Activated CD8-positive, alpha-beta memory T cell treated with anti-CD3 and anti-CD28 coated beads for 36 hours (primary cell): ENCODE results near the gene DGKH. TPM values are rescaled to one million over a fixed set of nuclear protein-coding genes. Genes with fewer than 3 reads are reported as not detected.

Source experiments
- CTCF ChIA-PET: fragments of 350-600 bp; sonication (Branson Sonifier 250); formaldehyde crosslinking; loops from one replicate; lab custom pipeline; 2021; ENCODE audit warnings: antibody characterized with exemption; lab: Charles Lee
- POLR2A ChIA-PET: fragments of 350-600 bp; sonication (Branson Sonifier 250); formaldehyde crosslinking; loops from one replicate; lab custom pipeline; 2021; ENCODE audit warnings: antibody characterized with exemption; lab: Charles Lee
- total RNA-seq, 2 experiments: library from RNA; stranded (reverse); gene quantifications; one replicate each; pipeline ENCODE4 v1.2.3, GENCODE V29; 2021

DGKH gene
- total RNA-seq, 2 experiments from 2014 or later, result 11.7 to 12.7 TPM

DNA sequence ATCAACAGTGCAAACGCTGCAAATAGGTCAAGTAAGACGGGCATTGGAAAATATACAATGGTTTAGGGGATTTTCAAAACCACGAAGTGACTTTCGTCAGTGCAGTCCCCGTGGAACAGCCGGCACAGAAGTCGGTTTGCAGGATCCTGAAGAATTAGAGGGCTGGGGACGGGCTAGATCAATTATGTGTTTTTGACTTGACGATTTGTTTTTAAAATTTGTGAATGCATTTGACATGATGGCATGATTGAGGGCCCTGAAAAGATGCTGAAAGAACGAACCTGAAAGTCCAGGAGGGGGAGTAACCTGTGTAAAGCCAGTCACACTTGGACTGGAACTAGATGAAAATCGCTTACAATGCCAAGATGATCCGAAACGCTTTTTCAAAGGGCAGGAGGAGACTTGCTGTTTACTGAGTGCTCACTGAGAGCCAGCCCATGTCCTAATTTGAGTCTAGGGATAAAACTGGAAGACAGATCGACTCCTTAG lies 8.9 kb upstream of the DGKH start:
- CTCF ChIA-PET, result no interaction called here
- POLR2A ChIA-PET, result no interaction called here

DNA sequence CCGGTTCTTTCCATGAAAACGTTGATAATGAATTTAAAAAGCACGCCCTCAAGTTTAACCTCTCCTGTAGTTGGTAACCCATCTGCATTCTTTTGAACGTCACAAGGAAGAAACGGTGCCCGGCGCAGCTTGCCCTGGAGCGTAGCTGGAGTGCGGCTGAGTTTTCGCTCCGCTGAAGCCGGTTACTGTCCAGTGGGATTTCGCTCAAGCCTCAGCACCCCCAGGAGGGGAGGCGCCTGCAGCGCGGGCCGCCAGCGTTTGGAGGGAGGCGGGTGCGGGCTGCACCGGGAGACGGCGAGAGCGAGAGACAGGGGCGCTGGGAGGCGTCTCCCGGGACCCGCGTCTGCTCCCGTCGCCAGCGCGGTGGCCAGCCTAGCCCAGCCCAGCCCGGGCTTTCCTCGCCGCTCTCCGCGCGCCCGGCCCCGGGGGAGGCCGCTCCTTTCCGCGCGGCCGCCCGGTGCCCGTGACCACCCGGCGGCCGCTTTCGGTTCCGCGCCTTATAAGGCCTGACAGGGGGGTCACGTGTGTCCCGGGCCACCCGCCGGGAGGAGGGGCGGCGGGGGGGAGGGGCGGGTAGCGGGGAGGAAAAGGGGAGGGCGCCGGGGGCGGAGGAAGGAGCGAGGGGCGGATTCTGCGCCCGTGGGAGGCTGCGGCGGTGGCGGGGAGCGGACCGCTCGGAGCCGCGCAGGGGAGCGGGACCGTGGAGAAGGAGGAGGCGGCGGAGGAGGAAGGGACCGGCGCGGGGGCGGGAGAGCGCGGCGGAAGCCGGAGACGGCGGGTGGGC lies 8.3 kb upstream of the DGKH start:
- POLR2A ChIA-PET, result no interaction called here

DNA sequence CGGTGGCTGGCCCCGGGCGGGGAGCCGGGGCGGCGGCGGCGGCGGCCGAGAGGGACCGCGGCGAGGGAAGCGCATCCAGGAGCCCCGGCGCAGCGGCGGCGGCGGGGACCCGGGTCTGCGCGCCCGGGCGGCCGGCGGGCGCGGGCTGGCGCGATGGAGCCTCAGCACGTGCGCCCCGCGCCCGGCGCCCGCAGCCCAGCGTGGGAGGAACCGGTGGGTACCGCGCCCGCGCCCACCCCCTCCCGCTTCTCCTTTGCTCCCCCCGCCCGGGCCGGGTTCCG lies 7.8 kb upstream of the DGKH start:
- POLR2A ChIA-PET, result no interaction called here
- CTCF ChIA-PET, result no interaction called here

More for the DNA sequence above, 8.3 kb upstream of the DGKH start:
- CTCF ChIA-PET, result no interaction called here

DNA sequence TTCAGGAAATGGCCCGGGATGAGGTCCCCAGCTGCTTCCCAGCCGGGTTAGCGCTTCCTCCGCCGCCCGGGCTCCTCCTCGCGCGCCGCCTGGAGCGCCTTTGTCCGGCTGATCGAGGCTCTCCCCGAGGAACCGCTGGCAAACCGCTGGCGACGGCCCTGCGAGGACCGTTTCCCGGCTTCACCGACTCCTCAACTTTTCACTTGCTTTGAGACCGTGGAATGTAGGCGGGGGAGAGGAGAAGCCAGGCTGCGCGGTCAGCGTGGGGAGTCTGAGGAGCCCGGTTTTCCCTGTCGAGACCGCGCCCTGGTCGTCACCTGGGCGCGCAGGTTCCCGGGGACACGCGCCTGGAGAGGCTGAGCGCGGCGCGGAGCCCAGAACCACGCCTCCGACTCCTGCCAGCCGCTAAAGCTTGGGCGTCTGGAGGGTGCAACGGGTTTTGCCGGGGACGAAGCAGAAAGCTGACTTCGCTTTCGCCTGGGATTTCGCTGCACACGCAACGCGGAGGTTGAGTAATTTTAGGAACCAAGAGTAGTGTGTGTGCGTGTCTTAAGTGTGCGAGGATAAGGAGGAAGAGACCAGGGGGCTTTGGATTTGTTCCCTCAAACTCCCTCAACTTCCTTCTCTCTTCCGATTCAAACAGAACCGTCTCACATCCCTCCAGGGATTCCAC lies 7.3 kb upstream of the DGKH start:
- ChIA-PET CTCF (interaction anchor here (1.0 kb wide), 1 partner anchor 42 kb away, joined by 3 read pairs; no protein-coding TSS in a partner anchor), POLR2A (interaction anchor here (0.7 kb wide), 1 partner anchor 10 kb away, joined by 4 read pairs; no protein-coding TSS in a partner anchor)

DNA sequence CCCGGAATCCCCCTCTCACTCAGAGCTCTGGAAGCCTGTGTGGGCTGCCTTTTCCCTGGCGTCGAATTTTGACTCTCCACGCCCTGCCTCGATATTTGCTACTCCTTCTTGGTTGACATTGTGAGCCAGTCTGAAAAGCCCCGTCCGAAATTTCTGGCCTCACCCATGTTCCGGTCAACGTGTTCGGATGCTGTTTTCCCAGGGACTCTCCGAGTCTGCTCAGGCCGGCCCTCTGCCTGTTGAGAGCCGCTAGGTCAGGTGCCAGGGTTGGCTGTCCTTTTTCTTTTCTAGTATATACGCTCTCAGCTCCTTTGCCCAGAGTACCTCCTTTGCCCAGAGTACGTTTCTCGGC lies 6.8 kb upstream of the DGKH start:
- CTCF ChIA-PET, result interaction anchor here (1.0 kb wide), 1 partner anchor 42 kb away, joined by 3 read pairs; no protein-coding TSS in a partner anchor
- POLR2A ChIA-PET, result interaction anchor here (0.7 kb wide), 1 partner anchor 10 kb away, joined by 4 read pairs; no protein-coding TSS in a partner anchor

DNA sequence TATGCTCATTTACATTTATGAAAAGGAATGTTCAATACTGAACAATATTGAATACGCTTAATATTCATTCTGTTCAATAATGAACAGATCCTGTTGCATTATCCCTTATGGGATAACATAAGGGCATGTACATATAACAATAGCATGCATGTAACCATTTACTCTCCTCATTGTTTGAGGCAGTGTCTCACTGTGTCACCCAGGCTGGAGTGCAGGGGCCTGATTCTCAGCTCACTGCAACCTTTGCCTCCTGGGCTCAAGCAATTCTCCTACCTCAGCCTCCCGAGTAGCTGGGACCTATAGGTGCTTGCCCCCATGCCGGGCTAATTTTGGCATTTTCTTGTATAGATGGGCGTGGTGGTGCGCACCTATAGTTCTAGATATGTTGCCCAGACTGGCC lies 4.8 kb upstream of the DGKH start:
- CTCF ChIA-PET, result no interaction called here
- POLR2A ChIA-PET, result no interaction called here

DNA sequence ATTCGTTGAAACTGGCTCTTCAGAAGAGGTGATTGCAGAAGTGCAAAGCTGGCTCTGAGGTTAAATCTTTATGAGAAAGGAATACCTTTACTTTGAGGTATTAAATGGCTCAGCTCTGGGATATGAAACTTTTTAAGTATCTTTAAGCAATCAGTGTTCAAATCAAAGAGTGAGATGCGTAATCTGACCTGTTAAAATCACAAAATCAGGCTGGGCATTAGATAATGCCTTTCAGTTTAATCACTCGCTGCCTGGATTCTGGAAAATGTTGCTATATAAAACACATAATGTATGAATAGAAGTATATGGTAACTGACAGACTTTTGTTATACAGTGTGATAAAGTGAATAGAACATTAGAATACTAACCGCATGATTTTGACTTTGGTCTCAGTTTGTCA lies 2.0 kb upstream of the DGKH start:
- ChIA-PET POLR2A (no interaction called here), CTCF (no interaction called here)

DNA sequence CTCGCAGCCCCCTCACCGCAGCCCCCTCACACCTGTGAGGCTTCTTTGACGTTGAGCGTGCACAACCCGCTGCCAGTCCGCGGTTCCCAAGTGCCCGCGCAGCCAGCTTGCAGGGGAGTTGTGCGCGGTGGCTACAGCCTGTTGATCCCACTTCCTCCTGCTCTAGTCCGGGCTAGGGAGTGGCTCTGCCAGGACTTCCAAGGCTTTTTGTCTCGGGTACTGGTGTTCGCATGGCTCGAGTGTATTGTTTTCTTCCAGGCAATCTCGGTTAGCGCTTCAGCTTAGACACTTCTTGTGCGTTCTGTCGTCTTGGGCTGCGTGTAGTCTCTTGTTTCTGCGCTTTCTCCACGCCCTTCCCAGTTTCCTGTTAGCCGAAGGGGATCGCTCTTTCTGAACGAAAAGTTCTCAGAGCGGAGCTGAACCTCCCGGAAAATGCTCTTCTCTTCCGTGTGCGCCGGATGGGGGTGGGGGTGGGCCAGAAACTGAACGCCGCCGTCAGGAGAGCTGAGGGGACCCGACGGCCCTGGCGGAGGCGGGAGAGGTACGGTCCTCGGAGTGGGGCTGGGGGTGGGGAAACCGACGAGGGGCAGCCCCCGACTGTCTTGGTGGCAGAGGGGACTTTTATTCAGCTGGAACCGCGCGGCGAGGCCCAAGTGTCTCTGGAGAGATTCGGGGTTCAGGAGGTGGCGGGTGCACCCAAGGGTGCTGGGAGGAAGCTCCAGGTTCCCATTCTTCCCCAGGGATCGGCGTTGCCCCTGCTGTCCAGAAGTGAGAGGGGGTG lies 697 bp upstream of the DGKH start:
- ChIA-PET POLR2A (interaction anchor here (0.6 kb wide), 1 partner anchor 444 kb away, joined by 4 read pairs; no protein-coding TSS in a partner anchor), CTCF (interaction anchor here (1.0 kb wide), 1 partner anchor 8 kb away, joined by 3 read pairs; no protein-coding TSS in a partner anchor)

DNA sequence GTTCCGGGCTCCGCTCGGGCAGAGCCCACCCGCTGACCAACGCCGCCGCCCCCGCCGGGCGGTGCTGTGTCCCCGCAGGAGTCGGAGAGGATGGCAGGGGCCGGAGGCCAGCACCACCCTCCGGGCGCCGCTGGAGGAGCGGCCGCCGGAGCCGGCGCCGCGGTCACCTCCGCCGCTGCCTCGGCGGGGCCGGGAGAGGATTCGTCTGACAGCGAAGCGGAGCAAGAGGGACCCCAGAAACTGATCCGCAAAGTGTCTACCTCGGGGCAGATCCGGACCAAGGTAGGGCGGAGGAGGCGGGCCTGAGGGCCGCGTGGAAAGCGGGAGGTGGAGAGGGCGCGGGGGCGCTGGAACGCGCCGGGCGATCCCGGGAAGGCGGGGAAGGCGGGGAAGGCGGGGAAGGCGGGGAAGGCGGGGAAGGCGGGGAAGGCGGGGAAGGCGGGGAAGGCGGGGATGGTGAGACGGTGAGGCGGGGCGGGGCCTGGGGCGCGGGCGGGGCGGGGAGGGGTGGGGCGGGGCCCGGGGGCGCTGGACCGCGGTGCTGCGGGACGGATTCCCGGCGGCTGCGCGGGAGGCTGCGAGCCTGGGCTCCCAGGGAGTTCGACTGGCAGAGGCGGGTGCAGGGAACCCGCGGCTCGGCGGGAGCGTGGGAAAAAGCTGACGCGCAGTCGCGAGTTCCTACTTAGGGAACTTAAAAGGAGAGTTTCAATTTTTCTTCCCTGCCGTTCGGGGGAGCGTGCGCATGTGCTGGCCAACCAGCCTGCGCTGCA lies 421 bp downstream of the DGKH start:
- POLR2A ChIA-PET, result interaction anchor here (0.6 kb wide), 1 partner anchor 445 kb away, joined by 4 read pairs; no protein-coding TSS in a partner anchor

DNA sequence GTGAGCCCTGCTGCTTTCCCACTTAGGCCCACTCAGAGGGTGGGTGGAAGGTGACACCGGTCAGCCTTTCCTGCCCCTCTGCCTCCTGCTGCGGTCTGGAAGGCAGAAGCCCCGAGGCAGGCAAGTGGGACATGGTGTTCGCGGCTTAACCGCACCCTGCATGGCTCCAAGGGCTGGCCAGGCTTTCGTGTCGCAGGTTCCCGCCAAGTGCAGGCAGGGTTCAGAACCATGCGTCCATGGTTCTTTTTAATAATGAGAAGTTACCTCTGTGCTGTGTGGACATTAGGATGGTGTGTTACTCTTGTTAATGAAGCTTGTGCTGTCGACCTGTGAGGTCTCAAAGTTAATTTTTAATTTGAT lies 986 bp downstream of the DGKH start:
- POLR2A ChIA-PET, result no interaction called here
- CTCF ChIA-PET, result no interaction called here

More for the DNA sequence above, 421 bp downstream of the DGKH start:
- CTCF ChIA-PET, result interaction anchor here (1.0 kb wide), 1 partner anchor 7 kb away, joined by 3 read pairs; no protein-coding TSS in a partner anchor

DNA sequence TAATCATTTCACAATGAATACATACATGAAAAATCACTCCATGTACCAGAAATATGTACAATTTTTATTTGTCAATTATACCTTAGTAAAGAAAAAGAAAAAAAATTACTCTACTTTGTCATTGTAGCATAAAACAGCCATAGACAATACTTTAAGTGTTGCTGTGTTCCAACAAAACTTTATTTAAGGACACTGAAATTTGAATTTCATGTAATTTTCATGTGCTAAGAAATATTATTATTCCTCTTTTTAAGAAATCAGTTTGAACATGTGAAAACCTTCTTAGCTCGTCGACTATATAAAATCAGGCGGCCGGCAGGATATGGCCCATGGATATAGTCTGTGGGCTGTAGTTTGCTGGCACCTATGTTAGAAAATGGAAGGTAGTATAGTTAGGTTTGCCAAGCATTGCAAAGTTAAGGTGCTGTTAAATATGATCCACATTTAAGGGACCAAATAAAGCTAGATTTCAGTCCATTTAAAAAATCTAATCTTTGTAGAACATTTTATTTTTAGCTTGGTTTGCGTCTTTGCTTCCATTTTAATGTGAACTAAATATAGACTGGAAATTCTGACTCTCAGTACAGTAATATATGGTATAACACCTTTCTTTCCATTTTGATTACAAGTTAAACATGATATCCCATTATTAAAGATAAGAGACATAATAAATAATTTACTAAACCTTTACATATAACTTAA lies 6.5 kb downstream of the DGKH start:
- POLR2A ChIA-PET, result interaction anchor here (0.6 kb wide), 1 partner anchor 124 kb away, joined by 12 read pairs; no protein-coding TSS in a partner anchor
- CTCF ChIA-PET, result no interaction called here

DNA sequence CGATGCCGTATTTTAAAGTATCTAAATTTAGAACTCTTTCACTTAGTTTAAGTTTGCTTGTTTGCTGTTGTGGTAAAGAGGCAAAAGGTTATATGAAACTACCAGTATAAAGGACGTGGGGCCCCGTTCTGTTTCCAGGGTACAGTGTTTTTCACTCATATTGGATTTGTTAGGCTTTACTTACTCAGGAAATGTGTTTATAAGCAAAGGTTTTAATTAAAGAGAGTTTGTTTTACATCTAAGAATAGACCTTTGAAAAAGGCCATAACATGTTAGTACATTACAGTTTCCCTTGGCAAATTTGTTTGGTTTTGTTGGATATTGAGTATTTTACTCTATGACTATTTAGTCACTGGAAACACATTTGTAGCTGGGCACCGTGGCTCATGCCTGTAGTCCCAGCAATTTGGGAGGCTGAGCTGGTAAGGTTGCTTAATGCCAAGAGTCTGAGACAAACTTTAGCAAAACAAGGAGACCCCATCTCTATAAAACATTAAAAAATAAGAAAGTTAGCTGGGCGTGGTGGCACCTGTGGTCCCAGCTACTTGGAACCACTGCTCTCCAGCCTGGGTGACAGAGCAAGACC lies 7.1 kb downstream of the DGKH start:
- POLR2A ChIA-PET, result no interaction called here

DNA sequence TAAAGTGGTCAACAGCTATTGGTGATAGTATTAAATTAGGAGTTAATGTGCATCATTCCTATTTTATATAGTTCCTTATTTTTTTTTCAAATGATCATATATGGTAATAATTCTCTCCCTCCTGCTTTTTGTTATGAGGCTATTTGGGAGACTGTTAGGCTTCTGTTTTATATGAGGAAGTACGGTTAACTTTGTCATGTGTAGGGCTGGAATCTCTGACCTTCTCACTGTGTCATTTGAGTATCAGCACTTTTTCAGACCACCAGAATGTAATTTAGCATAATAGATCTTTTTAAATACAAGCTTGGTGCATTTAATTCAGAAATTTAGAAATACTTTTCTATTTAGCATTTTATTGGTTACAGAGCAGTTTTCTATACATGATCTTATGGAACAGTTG lies 7.7 kb downstream of the DGKH start:
- ChIA-PET CTCF (interaction anchor here (0.9 to 1.1 kb wide), 2 partner anchors 8 to 20 kb away, joined by 3 read pairs; partner anchors contain the start of gene DGKH), POLR2A (no interaction called here)

More for the DNA sequence above, 7.1 kb downstream of the DGKH start:
- CTCF ChIA-PET, result interaction anchor here (0.9 to 1.1 kb wide), 2 partner anchors 8 to 19 kb away, joined by 3 read pairs; partner anchors contain the start of gene DGKH

DNA sequence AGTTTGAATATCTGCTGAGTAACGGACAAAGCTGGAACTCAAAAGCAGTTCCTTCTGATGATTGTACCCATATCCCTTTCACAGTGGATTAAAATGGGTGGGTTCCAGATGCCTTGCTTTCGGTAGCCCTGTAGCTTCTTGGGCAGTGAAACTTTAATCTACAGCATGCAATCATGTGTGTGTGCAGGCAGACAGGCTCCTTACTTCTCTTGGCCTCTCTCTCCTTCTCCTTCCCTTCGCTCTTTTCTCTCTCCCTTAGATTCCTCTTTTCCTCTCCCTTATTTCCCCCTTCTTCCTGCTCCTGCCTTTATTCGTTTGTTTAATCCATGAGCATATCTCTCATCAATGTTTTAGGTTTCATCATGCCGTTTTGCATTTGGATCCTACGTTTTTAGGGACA lies 8.1 kb downstream of the DGKH start:
- ChIA-PET POLR2A (interaction anchor here (0.6 kb wide), 1 partner anchor 67 kb away, joined by 4 read pairs; no protein-coding TSS in a partner anchor), CTCF (interaction anchor here (0.9 to 1.1 kb wide), 2 partner anchors 9 to 20 kb away, joined by 3 read pairs; partner anchors contain the start of gene DGKH)

DNA sequence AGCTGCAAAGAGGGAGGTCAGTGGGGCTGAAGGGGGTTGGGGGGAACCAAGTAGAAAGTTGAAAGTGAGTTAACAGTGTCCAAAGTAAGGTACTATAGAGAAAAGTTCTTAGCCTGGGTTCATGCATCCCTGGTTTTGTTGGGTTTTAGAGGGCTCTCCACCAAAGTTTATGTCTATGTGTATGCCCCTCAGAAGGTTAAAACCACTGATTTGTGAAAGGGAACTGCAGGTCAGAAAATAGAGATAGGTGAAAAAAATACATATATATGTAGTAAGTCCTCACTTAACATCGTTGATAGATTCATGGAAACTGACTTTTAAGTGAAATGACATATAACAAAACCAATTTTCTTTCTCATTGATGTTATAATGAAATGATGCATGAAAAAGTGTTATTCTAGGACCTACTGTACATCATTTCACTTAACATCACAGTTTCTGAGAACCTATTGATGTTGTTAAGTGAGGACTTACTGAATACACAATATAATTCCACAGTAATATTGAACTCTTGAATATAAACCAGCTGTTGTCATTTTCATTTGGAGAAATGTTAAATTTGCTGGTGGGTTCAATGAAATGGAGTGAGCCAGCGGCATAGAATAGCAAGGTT lies 9.6 kb downstream of the DGKH start:
- ChIA-PET CTCF (no interaction called here), POLR2A (interaction anchor here (0.5 kb wide), 1 partner anchor 108 kb away, joined by 10 read pairs; no protein-coding TSS in a partner anchor)

DNA sequence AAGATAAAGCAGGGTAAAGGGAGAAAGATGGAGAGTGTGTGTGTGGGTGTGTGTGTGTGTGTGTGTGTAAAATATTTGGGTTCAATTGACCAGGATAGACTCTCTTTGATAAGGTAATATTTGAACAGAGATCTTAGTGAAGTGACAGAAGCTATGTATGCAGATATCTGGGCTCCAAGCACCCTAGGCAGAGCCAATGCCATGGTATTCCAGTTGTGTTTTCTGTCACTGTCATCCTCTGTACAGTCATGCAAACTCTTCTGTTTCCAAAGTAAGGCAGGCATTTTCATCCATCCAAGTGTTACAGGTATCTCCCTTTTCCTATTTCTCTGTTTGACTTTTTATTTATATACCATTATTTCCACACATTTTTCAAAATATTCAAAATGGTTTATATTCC lies 13.5 kb downstream of the DGKH start:
- ChIA-PET CTCF (interaction anchor here (1.7 kb wide), 1 partner anchor 10 kb away, joined by 4 read pairs; no protein-coding TSS in a partner anchor), POLR2A (no interaction called here)

DNA sequence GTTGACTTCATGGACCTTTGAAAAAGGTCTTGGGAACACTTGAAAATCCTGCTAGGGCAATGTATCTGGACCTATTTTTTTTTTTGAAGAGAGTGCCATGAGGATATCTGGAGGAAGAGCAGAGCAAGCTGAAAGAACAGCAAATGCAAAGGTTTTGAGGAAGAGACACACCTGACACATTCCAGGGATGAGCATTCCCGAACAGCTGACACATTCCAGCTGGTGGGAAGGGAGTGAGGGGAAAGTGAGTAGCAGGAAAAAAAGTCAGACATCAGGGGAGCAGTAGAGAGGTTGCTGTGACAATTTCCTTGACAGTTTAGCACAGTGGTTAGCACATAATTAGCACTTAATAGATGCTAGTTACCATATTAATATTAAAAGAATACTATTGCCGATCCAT lies 14.7 kb downstream of the DGKH start:
- POLR2A ChIA-PET, result no interaction called here
- CTCF ChIA-PET, result interaction anchor here (1.7 kb wide), 1 partner anchor 9 kb away, joined by 4 read pairs; no protein-coding TSS in a partner anchor
